Activated naive CD4-positive, alpha-beta T cell treated with anti-CD3 and anti-CD28 coated beads, Interleukin-2, amount 50 U/mL, for 24 hours (primary cell): ENCODE results near the gene MCM9.
A peak's percentile ranks its signal among the peaks of the same experiment; 100 is the strongest.

Experiments used
- H3K27ac Mint-ChIP-seq: one replicate; pipeline ENCODE4 v1.8.0; 2021; ENCODE audit warnings: mild to moderate bottlenecking, mixed read lengths
- H3K27me3 Mint-ChIP-seq: one replicate; pipeline ENCODE4 v1.8.0; 2021; ENCODE audit warnings: mixed read lengths
- H3K36me3 Mint-ChIP-seq: one replicate; pipeline ENCODE4 v1.8.0; 2021; ENCODE audit warnings: mixed read lengths
- H3K4me1 Mint-ChIP-seq: one replicate; pipeline ENCODE4 v1.8.0; 2021; ENCODE audit warnings: mixed read lengths
- H3K4me3 Mint-ChIP-seq: one replicate; pipeline ENCODE4 v1.8.0; 2021; ENCODE audit warnings: mild to moderate bottlenecking, mixed read lengths
- H3K9me3 Mint-ChIP-seq: one replicate; pipeline ENCODE4 v1.8.0; 2021; ENCODE audit warnings: mixed read lengths

Gene MCM9

DNA sequence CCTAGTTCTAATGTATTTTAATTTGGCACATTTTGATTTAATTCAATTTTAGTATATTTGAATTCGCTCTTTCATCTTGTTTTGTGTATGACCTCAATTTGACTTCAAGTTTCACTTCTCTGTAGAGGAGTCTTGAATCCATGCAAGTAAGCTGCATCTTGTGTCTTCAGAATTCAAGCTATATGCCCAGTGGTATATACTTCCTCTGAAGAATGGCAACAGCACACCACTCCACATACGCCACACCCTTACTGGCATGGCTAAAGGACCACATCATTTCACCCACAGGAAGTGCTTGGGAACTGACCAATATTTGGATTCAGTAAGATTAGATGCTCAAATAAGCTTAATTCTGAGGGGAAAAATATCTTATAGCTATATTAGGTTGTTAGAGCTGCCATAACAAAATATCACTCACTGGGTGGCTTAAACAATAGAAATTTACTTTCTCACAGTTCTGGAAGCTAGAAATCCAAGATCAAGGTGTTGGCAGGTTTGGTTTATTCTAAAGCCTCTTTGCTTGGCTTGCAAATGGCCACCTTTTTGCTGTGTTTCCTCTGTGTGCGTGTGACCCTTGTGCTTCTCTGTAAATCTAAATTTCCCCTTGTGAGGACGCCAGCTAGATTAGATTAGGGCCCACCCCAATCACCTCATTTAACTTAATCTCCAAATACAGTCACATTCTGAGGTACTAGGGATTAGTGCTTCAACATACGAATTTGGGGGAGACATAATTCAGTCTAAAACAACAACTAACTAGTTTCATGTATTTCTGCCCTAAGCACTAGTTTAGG lies 43.8 kb downstream of the MCM9 start:
- H3K27ac Mint-ChIP-seq, result peak overlapping the region; percentile 100
- H3K9me3 Mint-ChIP-seq, result no peaks in the 10 kb centered on the region
- H3K4me3 Mint-ChIP-seq, result peak overlapping the region; percentile 99
- H3K4me1 Mint-ChIP-seq, result peaks cover 73% of the 10 kb centered on the region
- no peaks in the 10 kb centered on the region for H3K27me3 Mint-ChIP-seq
- peaks cover 9% of the 10 kb centered on the region for H3K36me3 Mint-ChIP-seq

DNA sequence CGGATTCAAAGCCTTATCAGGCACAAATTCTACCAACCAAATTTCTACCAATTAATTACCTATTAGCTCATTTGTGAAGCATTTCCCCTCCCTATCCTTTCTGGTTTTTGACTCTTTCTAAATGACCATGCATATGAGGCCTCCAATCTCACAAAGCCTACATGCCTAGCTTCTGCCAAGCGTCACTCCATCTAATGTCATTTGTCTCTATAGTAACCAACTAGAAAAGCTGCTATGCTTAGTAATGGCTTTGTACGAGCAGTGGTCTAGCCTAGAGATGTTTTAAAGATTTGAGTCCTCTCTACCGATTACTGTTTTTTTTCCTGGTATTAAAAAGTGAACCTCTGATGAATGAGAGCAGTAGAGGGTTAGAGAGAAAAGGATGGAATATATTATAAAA lies 45.8 kb downstream of the MCM9 start:
- Mint-ChIP-seq H3K27me3 (no peaks in the 10 kb centered on the region), H3K27ac (peak overlapping the region; percentile 68), H3K9me3 (no peaks in the 10 kb centered on the region), H3K4me3 (no peak overlapping the region), H3K36me3 (peaks cover 9% of the 10 kb centered on the region), H3K4me1 (peaks cover 87% of the 10 kb centered on the region)

GRCh38 chr6:118886641-118887040 lies 48.3 kb downstream of the MCM9 start:
- Mint-ChIP-seq H3K36me3 (peaks cover 9% of the 10 kb centered on the region), H3K9me3 (no peaks in the 10 kb centered on the region), H3K4me1 (peaks cover 94% of the 10 kb centered on the region), H3K4me3 (no peak overlapping the region), H3K27ac (peak overlapping the region; percentile 82), H3K27me3 (no peaks in the 10 kb centered on the region)

- H3K27me3 Mint-ChIP-seq, result no peaks in the 10 kb centered on the region
- peaks cover 8% of the 10 kb centered on the region for H3K36me3 Mint-ChIP-seq
- H3K27ac Mint-ChIP-seq, result peak overlapping the region; percentile 66
- peaks cover 4% of the 10 kb centered on the region for H3K9me3 Mint-ChIP-seq
- H3K4me3 Mint-ChIP-seq, result peak overlapping the region; percentile 30
- peaks cover 87% of the 10 kb centered on the region for H3K4me1 Mint-ChIP-seq
These were observed 52.5 kb downstream of the MCM9 start for GRCh38 chr6:118882314-118882905.

GRCh38 chr6:118881440-118882313 lies 53.3 kb downstream of the MCM9 start:
- H3K4me1 Mint-ChIP-seq, result peaks cover 87% of the 10 kb centered on the region
- H3K4me3 Mint-ChIP-seq, result peak overlapping the region; percentile 30
- H3K36me3 Mint-ChIP-seq, result peaks cover 6% of the 10 kb centered on the region
- peaks cover 4% of the 10 kb centered on the region for H3K9me3 Mint-ChIP-seq
- no peaks in the 10 kb centered on the region for H3K27me3 Mint-ChIP-seq
- peak overlapping the region; percentile 82 for H3K27ac Mint-ChIP-seq

DNA sequence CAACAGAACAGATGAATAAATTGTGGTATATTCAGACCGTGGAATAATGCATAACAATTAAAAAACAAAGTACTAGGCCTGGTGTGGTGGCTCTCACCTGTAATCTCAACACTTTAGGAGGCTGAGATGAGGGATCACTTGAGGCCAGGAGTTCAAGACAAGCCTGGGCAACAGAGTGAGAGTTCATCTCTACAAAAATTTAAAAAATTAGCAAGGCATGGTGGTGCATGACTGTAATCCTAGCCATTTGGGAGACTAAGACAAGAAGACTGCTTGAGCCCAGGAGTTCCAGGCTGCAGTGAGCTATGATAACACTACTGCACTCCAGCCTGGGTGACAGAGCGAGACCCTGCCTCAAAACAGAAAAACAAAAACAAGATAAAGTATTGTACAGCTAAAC lies 57.2 kb downstream of the MCM9 start:
- no peak overlapping the region for H3K4me3 Mint-ChIP-seq
- peaks cover 4% of the 10 kb centered on the region for H3K9me3 Mint-ChIP-seq
- peaks cover 12% of the 10 kb centered on the region for H3K36me3 Mint-ChIP-seq
- H3K4me1 Mint-ChIP-seq, result peaks cover 69% of the 10 kb centered on the region
- H3K27me3 Mint-ChIP-seq, result no peaks in the 10 kb centered on the region
- H3K27ac Mint-ChIP-seq, result no peak overlapping the region

DNA sequence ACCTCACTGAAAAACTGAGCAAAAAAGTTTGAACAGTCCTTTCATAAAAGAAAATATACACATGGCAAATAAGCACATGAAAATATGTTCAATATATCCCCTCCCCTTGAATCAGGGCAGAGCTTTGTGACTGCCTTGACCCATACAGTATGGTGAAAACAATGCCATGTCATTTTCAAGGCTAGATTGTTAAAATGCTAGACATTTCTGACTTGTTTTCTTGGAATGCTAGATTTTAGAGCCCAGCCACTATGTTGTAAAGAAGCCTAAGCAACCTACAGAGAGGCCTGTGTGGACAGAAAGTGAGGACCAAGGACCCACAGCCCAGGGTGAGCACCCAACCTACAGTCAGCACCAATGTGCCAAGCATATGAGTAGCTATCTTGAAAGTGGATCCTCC lies 58.1 kb downstream of the MCM9 start:
- H3K27me3 Mint-ChIP-seq, result no peaks in the 10 kb centered on the region
- H3K9me3 Mint-ChIP-seq, result peaks cover 4% of the 10 kb centered on the region
- H3K36me3 Mint-ChIP-seq, result peaks cover 14% of the 10 kb centered on the region
- H3K4me3 Mint-ChIP-seq, result no peak overlapping the region
- peaks cover 63% of the 10 kb centered on the region for H3K4me1 Mint-ChIP-seq
- H3K27ac Mint-ChIP-seq, result no peak overlapping the region

- Mint-ChIP-seq H3K9me3 (peaks cover 4% of the 10 kb centered on the region), H3K4me3 (no peak overlapping the region), H3K4me1 (peaks cover 62% of the 10 kb centered on the region), H3K36me3 (peaks cover 17% of the 10 kb centered on the region), H3K27me3 (no peaks in the 10 kb centered on the region), H3K27ac (no peak overlapping the region)
These were observed 58.8 kb downstream of the MCM9 start for GRCh38 chr6:118876198-118876597.

DNA sequence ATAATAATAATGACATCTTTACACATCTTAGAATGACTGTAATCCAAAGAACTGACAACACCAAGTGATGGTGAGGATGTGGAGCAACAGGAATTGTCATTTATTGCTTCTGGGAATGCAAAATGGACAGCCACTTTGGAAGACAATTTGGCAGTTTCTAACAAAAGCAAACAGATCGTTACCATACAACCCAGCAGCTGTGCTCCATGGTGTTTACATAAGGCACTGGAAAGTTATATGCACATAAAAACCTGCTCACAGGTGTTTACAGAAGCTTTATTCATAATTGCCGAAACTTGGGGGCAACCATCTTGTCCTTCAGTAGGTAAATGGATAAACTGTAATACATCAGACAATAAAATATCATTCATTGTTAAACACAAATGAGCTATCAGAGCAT lies 59.3 kb downstream of the MCM9 start:
- H3K9me3 Mint-ChIP-seq, result peaks cover 4% of the 10 kb centered on the region
- H3K4me1 Mint-ChIP-seq, result peaks cover 62% of the 10 kb centered on the region
- no peak overlapping the region for H3K27ac Mint-ChIP-seq
- H3K36me3 Mint-ChIP-seq, result peaks cover 22% of the 10 kb centered on the region
- H3K27me3 Mint-ChIP-seq, result no peaks in the 10 kb centered on the region
- no peak overlapping the region for H3K4me3 Mint-ChIP-seq

DNA sequence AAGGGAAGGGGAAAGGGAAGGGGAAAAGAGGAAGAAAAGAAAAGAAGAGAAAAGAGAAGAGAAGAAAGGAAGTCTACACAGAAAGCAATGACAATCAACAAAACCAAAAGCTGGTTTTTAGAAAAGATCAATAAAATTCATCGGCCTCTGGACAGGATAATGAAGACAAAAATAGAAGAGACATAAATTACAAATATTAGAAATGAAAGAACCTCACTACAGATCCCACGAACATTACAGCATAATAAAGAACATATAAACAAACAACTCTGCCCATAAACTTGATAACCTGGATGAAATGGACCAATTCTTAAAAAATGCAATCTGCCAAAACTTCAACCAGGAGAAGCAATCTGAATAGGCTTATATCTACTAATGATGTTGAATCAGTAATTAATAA lies 61.7 kb downstream of the MCM9 start:
- Mint-ChIP-seq H3K4me1 (peaks cover 67% of the 10 kb centered on the region), H3K36me3 (peaks cover 29% of the 10 kb centered on the region), H3K27me3 (no peaks in the 10 kb centered on the region), H3K27ac (no peak overlapping the region), H3K4me3 (no peak overlapping the region), H3K9me3 (no peaks in the 10 kb centered on the region)

GRCh38 chr6:118872726-118873125 lies 62.2 kb downstream of the MCM9 start:
- Mint-ChIP-seq H3K27me3 (no peaks in the 10 kb centered on the region), H3K27ac (no peak overlapping the region), H3K36me3 (peaks cover 32% of the 10 kb centered on the region), H3K4me1 (peaks cover 64% of the 10 kb centered on the region), H3K9me3 (no peaks in the 10 kb centered on the region), H3K4me3 (no peak overlapping the region)

DNA sequence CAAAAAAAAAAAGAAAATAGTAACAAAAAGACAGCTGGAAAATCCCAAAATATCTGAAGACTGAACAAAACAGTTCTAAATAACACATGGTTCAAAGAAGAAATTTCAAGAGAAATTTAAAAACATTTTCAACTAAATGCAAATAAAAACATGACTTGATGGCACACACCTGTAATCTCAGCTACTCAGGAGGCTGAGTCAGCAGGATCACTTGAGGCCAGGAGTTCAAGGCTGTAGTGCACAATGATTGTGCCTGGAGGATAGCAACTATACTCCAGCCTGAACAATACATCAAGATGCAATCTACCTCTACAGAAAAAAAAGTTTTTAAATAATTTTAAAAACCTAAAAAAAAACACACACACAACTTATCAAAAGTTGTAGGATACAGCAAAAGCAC lies 62.6 kb downstream of the MCM9 start:
- Mint-ChIP-seq H3K36me3 (peaks cover 29% of the 10 kb centered on the region), H3K27ac (no peak overlapping the region), H3K27me3 (no peaks in the 10 kb centered on the region), H3K9me3 (no peaks in the 10 kb centered on the region), H3K4me3 (no peak overlapping the region), H3K4me1 (peaks cover 60% of the 10 kb centered on the region)

DNA sequence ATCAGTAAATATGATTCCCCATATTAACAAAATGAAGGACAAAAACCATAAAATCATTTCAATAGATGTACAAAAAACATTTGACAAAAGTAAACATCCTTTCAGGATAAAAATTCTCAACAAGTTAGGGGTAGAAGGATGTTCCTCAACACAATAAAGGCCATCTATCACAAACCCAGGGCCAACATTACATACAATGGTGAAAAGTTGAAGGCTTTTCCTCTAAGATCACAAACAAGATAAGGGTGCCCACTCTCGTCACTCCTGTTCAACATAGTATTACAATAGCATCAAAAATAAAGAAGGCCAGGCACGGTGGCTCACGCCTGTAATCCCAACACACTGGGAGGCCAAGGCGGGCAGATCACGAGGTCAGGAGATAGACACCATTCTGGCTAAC lies 63.6 kb downstream of the MCM9 start:
- Mint-ChIP-seq H3K9me3 (peaks cover 2% of the 10 kb centered on the region), H3K4me1 (peaks cover 54% of the 10 kb centered on the region), H3K36me3 (peaks cover 28% of the 10 kb centered on the region), H3K4me3 (no peak overlapping the region), H3K27ac (no peak overlapping the region), H3K27me3 (no peaks in the 10 kb centered on the region)

DNA sequence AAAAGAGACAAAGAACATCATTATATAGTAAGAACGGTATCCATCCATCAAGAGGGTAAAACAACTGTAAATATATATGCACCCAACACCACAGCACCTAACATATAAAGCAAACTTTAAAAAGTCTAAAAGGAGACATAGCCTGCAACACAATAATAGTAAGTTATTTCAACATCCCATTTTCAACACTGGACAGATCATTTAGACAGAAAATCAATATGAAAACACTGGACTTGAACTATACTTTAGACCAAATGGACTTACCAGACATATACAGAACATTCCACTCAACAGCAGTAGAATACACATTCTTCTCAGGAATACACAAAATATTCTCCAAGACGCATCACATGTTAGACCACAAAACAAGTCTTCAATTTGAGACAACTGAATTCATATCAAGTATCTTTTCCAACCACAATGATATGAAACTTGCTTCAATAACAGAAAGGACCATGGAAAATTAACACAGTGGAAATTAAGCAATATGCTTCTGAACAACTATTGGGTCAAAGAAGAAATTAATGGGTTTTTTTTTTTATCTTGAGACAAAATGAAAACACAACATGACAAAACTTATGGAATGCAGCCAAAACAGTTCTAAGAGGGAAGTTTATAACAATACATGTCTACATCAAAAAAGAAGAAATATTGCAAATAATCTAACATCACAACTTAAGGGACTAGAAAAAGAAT lies 64.9 kb downstream of the MCM9 start:
- H3K4me1 Mint-ChIP-seq, result peaks cover 63% of the 10 kb centered on the region
- H3K27ac Mint-ChIP-seq, result no peak overlapping the region
- no peaks in the 10 kb centered on the region for H3K27me3 Mint-ChIP-seq
- H3K4me3 Mint-ChIP-seq, result no peak overlapping the region
- H3K9me3 Mint-ChIP-seq, result peaks cover 7% of the 10 kb centered on the region
- peaks cover 32% of the 10 kb centered on the region for H3K36me3 Mint-ChIP-seq

- Mint-ChIP-seq H3K27ac (no peak overlapping the region), H3K27me3 (no peaks in the 10 kb centered on the region), H3K4me3 (no peak overlapping the region), H3K9me3 (peaks cover 7% of the 10 kb centered on the region), H3K4me1 (peaks cover 68% of the 10 kb centered on the region), H3K36me3 (peaks cover 31% of the 10 kb centered on the region)
These were observed 65.6 kb downstream of the MCM9 start for GRCh38 chr6:118869350-118869749.
